ENCODE measurements around the gene USP7. TPM values are rescaled to one million over a fixed set of nuclear protein-coding genes. Genes with fewer than 3 reads are reported as not detected.

Gene USP7
- total RNA-seq, 1 experiment from 2014 or later, result 125 TPM

DNA sequence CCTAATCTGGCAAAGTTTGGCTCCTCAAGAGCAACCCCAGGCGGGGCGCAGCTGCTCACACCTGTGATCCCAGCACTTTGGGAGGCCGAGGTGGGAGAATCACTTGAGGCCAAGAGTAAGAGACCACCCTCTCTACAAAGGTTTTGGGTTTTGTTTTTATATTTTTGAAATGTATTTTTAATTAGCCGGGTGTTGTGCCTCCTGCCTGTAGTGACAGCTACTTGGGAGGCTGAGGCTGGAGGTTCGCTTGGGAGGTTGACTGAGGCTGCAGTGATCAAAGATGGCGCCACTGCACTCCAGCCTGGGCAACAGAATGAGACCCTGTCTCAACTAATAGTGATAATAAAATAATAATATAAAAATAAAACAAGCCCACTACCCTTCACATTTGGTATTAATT lies 756 bp upstream of the USP7 start:
- Histone ChIP-seq H3K4me3 (ENCODE audit: low read depth in 2 of 2, low read length in 2 of 2) (peak overlapping the region; percentile 57 to 64), H3K4me1 (ENCODE audit: control insufficient read depth, insufficient read depth, low read length) (peaks cover 20% of the 10 kb centered on the region), H3K27me3 (ENCODE audit: control insufficient read depth, insufficient read depth, low read length) (no peaks in the 10 kb centered on the region), H3K36me3 (ENCODE audit: control insufficient read depth, insufficient read depth, low read length) (peaks cover 4% of the 10 kb centered on the region; the same call in 1 of the 2 replicates), H3K27ac (ENCODE audit: low read length) (peak overlapping the region; percentile 83), H3K9me3 (ENCODE audit: control insufficient read depth, insufficient read depth, low read depth, low read length) (no peaks in the 10 kb centered on the region)
- DNase-seq (ENCODE audit: low read depth, low spot score), result no peak
- CTCF ChIA-PET, result no interaction called here
- POLR2A ChIA-PET, result interaction anchor here (0.6 kb wide), 1 partner anchor 97 kb away, joined by 3 read pairs; no protein-coding TSS in a partner anchor
- in situ Hi-C loops (cut with HindIII; ENCODE audit: low pct_unique_long_range_greater_than_20kb, low sequenced_read_pairs), result no loop called here
- no TSS peak for BruUV-seq (replicated peaks)
- no peak for ATAC-seq
- intact Hi-C loops (cut with micrococcal nuclease; ENCODE audit: unreplicated experiment), result no loop called here
- TF ChIP-seq POLR2AphosphoS5 (IDR thresholded peaks at IDR 0.05; ENCODE audit: low read depth, low read length), result no peak

DNA sequence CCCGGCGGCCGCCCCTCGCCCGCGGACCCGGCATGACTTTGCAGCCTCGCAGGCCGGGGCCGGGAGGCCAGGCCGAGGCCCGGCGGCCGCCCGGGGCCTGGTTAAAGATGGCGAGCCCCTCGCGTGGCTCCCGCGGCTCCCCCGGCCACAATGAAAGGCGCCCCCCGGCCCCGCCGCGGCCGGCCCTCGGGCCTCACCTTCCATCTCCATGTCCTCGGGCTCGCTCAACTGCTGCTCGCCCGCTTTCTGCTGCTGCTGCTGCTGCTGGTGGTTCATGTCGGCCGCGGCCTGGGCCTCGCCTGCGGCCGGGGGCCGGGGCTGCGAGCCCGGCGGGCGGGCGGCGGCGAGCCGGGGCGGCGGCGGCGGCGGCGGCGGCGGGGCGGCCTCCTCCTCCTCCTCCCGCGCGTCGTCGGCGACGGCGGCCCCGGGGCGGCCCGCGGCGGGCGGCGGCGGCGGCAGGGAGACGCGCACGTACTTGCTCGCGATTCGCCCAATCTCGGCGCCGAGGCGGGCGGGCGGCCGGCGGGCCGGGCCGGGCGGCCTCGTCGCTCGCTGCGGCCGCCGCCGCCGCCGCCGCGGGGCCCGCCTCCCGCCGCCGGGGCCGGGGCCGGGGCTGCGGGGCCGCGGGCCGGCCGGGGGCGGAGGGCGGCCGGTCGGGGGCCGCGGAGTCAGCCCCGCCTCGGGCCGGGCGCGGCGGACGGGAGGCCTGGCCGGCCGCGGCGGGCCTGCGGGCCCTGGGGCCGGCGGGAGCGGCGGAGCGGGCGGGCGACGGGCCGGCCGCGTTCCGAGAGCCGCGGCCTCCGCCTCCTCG lies 491 bp downstream of the USP7 start:
- DNase-seq (ENCODE audit: low read depth, low spot score), result no peak
- no peaks in the 10 kb centered on the region for H3K27me3 ChIP-seq (ENCODE audit: control insufficient read depth, insufficient read depth, low read length)
- no peaks in the 10 kb centered on the region for H3K9me3 ChIP-seq (ENCODE audit: control insufficient read depth, insufficient read depth, low read depth, low read length)
- ChIA-PET CTCF (no interaction called here), POLR2A (no interaction called here)
- in situ Hi-C loops (cut with HindIII; ENCODE audit: low pct_unique_long_range_greater_than_20kb, low sequenced_read_pairs) (no loop called here), intact Hi-C loops (cut with micrococcal nuclease; ENCODE audit: unreplicated experiment) (no loop called here)
- H3K4me1 ChIP-seq (ENCODE audit: control insufficient read depth, insufficient read depth, low read length), result peaks cover 32% of the 10 kb centered on the region
- ATAC-seq, result peak; percentile 21
- no peak for TF ChIP-seq SIN3A (IDR thresholded peaks at IDR 0.05; ENCODE audit: borderline replicate concordance, insufficient read depth, low read depth, low read length)
- TF ChIP-seq, protein P1, sequence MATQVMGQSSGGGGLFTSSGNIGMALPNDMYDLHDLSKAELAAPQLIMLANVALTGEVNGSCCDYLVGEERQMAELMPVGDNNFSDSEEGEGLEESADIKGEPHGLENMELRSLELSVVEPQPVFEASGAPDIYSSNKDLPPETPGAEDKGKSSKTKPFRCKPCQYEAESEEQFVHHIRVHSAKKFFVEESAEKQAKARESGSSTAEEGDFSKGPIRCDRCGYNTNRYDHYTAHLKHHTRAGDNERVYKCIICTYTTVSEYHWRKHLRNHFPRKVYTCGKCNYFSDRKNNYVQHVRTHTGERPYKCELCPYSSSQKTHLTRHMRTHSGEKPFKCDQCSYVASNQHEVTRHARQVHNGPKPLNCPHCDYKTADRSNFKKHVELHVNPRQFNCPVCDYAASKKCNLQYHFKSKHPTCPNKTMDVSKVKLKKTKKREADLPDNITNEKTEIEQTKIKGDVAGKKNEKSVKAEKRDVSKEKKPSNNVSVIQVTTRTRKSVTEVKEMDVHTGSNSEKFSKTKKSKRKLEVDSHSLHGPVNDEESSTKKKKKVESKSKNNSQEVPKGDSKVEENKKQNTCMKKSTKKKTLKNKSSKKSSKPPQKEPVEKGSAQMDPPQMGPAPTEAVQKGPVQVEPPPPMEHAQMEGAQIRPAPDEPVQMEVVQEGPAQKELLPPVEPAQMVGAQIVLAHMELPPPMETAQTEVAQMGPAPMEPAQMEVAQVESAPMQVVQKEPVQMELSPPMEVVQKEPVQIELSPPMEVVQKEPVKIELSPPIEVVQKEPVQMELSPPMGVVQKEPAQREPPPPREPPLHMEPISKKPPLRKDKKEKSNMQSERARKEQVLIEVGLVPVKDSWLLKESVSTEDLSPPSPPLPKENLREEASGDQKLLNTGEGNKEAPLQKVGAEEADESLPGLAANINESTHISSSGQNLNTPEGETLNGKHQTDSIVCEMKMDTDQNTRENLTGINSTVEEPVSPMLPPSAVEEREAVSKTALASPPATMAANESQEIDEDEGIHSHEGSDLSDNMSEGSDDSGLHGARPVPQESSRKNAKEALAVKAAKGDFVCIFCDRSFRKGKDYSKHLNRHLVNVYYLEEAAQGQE (IDR thresholded peaks at IDR 0.05; ENCODE audit: insufficient read depth in 1 of 2, low read depth in 2 of 2, low read length in 1 of 2), result no peak
- no peak for TF ChIP-seq TCF7L2 (IDR thresholded peaks at IDR 0.05; ENCODE audit: low read depth, low read length)
- no peak for TF ChIP-seq POLR2AphosphoS5 (IDR thresholded peaks at IDR 0.05; ENCODE audit: low read depth, low read length)
- TF ChIP-seq, protein P2, sequence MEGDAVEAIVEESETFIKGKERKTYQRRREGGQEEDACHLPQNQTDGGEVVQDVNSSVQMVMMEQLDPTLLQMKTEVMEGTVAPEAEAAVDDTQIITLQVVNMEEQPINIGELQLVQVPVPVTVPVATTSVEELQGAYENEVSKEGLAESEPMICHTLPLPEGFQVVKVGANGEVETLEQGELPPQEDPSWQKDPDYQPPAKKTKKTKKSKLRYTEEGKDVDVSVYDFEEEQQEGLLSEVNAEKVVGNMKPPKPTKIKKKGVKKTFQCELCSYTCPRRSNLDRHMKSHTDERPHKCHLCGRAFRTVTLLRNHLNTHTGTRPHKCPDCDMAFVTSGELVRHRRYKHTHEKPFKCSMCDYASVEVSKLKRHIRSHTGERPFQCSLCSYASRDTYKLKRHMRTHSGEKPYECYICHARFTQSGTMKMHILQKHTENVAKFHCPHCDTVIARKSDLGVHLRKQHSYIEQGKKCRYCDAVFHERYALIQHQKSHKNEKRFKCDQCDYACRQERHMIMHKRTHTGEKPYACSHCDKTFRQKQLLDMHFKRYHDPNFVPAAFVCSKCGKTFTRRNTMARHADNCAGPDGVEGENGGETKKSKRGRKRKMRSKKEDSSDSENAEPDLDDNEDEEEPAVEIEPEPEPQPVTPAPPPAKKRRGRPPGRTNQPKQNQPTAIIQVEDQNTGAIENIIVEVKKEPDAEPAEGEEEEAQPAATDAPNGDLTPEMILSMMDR (IDR thresholded peaks at IDR 0.05), result no peak
- BruUV-seq (replicated peaks), result no TSS peak
- peaks cover 4% of the 10 kb centered on the region; the same call in 1 of the 2 replicates for H3K36me3 ChIP-seq (ENCODE audit: control insufficient read depth, insufficient read depth, low read length)
- peak overlapping the region; percentile 81 to 85 for H3K4me3 ChIP-seq (ENCODE audit: low read depth in 2 of 2, low read length in 2 of 2)
- H3K27ac ChIP-seq (ENCODE audit: low read length), result no peak overlapping the region; the same call in 1 of the 2 replicates

All from Panc1 (cell line).